Putamen (tissue), 1 donor: ENCODE results near the gene LBHD1.
"Not testable (repeated sequence)": the region's sequence is repeated elsewhere in the genome, so short reads cannot be mapped to it uniquely, and the experiment has no call there.

Experiments used
- DNase-seq: peaks from one replicate; pipeline ENCODE4 v3.0.0-alpha.2; 2016; ENCODE audit warnings: low spot score

LBHD1 gene

DNA sequence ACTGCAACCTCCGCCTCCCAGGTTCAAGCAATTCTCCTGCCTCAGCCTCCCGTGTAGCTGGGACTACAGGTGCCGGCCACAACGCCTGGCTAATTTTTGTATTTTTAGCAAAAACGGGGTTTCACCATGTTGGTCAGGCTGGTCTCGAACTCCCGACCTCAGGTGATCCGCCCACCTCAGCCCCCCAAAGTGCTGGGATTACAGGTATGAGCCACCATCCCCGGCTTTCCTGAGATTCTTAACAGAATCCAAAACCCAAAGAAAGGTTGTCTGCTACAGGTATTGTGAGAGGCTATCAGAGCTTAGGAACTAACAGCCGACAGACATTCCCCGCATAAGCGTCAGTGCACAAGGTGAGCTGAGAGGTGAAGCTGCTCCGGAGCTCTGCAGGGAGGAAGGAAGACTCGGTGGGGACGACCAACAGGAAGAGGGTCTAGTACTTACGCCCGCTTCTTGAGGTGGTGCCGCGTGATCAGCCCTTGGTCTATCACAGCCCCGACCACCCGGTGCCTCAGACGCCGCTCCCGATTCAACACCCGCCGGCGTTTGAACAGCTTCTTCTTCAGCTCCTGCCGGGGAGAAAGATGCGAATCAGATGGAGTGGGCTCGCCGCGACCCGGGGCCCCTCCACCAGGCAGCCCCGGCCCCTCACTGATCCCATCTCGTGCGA lies 7.5 kb downstream of the LBHD1 start:
- DNase-seq = no peak

- DNase-seq = no peak
These were observed 15.2 kb downstream of the LBHD1 start for GRCh38 chr11:62656796-62657429.

DNA sequence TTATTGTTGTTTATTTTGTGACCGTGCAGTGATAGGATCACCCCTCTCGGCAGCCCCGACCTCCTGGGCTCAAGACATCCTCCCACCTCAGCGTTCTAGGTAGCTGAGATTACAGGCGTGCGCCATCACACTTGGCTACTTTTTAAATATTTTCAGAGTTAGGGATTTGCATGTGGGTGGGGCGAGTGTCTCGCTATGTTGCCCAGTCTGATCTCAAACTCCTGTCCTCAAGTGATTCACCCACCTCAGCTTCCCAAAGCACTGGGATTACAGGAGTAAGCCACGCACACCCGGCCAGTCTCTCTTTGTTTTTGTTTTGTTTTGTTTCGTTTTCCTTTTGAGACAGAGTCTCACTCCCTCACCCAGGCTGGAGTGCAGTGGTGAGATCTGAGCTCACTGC lies 17.8 kb downstream of the LBHD1 start:
- no peak for DNase-seq

GRCh38 chr11:62652161-62653006 lies 19.7 kb downstream of the LBHD1 start:
- no peak for DNase-seq

GRCh38 chr11:62650283-62650682 lies 21.8 kb downstream of the LBHD1 start:
- DNase-seq = not testable (repeated sequence)

GRCh38 chr11:62649486-62649885 lies 22.6 kb downstream of the LBHD1 start:
- no peak for DNase-seq

DNA sequence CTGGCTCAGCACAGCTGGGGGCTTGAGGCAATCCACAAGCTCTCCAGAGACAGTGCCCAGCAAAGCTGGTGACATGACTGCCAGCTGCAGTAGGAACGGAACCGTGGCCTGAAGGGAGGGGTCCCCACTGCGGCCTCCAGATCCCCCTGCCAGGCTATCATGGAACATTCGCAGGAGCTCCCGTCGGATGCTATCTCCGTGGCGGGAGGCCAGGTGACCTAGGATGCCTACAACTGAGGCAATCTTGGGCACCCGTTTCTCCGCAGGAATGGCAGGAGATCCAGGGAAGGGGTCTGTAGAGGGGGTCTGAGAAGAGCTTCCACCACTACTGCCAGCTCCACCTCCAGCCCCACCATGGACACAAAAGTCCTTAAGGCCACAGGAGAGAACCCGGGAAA lies 23.1 kb downstream of the LBHD1 start:
- DNase-seq = no peak

- DNase-seq = no peak
These were observed 23.7 kb downstream of the LBHD1 start for GRCh38 chr11:62648185-62648966.

DNA sequence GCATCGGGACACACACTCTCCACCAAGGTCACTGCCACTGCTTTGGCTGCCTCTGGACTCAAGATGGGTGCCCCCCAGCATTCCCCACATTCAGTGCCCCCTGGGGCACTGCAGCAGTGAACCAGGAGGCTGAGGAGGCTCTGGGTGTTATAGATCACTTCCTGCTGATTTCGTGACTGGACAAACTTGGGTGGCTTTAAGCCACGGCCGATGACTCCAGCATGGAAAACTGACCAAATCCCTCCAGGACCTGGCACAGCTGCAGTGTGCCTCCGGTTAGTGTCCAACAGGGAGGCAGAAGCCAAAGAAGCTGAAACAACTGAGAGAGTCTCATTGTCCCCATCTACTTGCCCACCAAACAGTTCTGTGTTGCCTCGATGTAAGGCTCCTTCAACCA lies 24.5 kb downstream of the LBHD1 start:
- DNase-seq = no peak

- DNase-seq = no peak
These were observed 25.1 kb downstream of the LBHD1 start for GRCh38 chr11:62646825-62647608.

DNA sequence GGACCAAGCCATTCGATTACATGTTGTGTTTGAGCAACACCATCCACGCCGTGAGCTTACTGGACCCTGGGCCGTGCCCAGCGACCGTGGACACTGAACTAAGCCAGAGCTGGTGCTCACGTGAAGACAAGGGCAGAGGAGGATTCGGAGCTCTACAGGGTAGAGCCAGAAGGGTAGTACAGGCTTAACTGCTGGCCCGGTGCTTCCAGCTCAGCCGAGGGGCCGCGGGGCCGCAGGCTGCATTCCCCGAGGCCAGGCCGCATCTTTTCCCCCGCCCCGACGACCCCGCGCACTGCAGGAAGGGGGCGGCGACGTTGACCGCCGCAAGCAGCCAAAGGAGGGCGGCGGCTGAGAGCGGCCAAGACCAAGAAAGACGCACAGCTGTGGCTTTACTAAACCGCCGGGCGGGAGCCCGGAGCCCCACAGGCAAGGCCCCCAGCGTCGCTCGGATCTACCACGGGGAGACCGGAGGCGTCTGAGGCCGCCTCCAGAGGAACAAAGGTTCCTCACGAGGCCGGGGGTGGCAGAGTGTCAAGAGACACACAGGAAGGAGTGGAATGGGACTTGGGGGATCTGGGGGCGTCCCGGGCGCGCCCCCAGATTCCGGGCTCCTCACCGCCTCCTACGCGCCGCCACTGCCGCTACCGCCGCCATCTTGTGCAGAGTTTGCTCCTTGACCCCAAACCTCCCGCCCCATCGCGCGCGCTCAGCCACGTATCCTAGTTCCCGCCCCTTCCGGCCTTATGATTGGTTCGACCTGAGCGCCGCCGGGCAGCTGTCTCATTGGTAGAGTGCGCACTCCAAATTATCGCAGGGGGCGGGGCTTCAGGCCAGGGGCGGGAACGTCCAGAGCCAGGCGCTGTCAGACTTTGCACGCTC lies 25.9 kb downstream of the LBHD1 start, which contains the start of gene GANAB:
GANAB (minus strand) TSS at position 668 of the 879 bp plus-strand sequence; CDS start at position 654, 14 bp downstream.
- peak; percentile 98 for DNase-seq

DNA sequence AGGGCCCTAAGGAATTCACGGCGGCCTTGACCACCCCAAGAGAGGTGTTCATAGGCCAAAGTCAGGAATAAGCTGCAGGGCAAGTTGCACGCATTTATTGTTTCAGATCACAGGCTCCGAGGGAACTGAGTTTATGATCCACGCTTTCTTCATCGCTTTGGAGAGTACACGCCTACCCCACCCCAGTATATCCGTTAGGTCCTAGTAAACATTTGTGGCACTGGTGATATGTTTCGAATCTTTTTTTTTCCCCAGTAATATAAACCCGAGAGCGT lies 26.5 kb downstream of the LBHD1 start:
- DNase-seq = no peak

- DNase-seq = no peak
These were observed 27.8 kb downstream of the LBHD1 start for GRCh38 chr11:62644220-62644619.

GRCh38 chr11:62632492-62632891 lies 39.6 kb downstream of the LBHD1 start:
- DNase-seq = no peak

DNA sequence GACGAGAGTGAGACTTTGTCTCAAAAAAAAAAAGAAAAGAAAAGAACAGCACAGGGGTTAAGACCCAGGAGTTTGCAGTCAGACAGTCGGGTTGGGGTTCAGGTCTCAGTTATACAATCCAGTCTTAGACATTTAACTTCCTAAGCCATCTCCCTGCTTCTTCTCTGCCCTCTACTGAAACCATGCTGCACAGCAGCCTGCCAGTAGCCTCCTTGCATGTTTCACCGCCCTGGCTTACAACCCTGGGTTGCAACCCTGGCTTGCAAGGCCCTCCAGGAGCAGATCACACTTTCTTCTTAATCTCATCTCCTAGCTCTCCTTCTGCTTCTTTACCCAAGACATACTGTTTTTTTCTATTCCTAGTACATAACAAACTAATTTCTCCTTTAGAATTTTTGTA lies 44.4 kb downstream of the LBHD1 start:
- no peak for DNase-seq

- no peak for DNase-seq
These were observed 49.5 kb downstream of the LBHD1 start for GRCh38 chr11:62622476-62623089.

GRCh38 chr11:62621567-62622470 lies 50.2 kb downstream of the LBHD1 start, which contains the start of gene B3GAT3:
B3GAT3 (minus strand) TSS chr11:62621986; CDS start chr11:62621947, 39 bp downstream.
- DNase-seq = peak; percentile 98

- no peak for DNase-seq
These were observed 51.0 kb downstream of the LBHD1 start for GRCh38 chr11:62621027-62621566.

GRCh38 chr11:62616957-62617356 lies 55.1 kb downstream of the LBHD1 start:
- not testable (repeated sequence) for DNase-seq
